ENCODE measurements around the gene JCHAIN. TPM values are rescaled to one million over a fixed set of nuclear protein-coding genes. Genes with fewer than 3 reads are reported as not detected.

The JCHAIN gene
- total and polyA plus RNA-seq, 2 of the 13 experiments (the other 11 are each of a cell fraction or from before 2014, with no cell fraction given) = not detected

- no peak for DNase-seq (ENCODE audit: low spot score)
- TF ChIP-seq FIP1L1 (IDR thresholded peaks at IDR 0.05; ENCODE audit: borderline replicate concordance, insufficient read depth, low read depth, low read length) (no peak), CREM (IDR thresholded peaks at IDR 0.05) (no peak), CREM (CRISPR knock-in tag; IDR thresholded peaks at IDR 0.05) (no peak), ZNF605 (CRISPR knock-in tag; IDR thresholded peaks at IDR 0.05) (no peak; the same call in 1 of the 2 replicates), ZFP36L1 (CRISPR knock-in tag; IDR thresholded peaks at IDR 0.05) (no peak), ATF6 (CRISPR knock-in tag; conservative IDR thresholded peaks at IDR 0.05) (no peak), ZSCAN25 (CRISPR knock-in tag; IDR thresholded peaks at IDR 0.05) (no peak), GATAD2A (CRISPR knock-in tag; IDR thresholded peaks at IDR 0.05) (no peak), ZNF264 (CRISPR knock-in tag; IDR thresholded peaks at IDR 0.05) (no peak), ZBTB49 (CRISPR knock-in tag; IDR thresholded peaks at IDR 0.05; ENCODE audit: borderline replicate concordance) (no peak), FOXO4 (CRISPR knock-in tag; conservative IDR thresholded peaks at IDR 0.05) (no peak), ZNF644 (CRISPR knock-in tag; IDR thresholded peaks at IDR 0.05; ENCODE audit: low read depth) (no peak), HOXA3 (CRISPR knock-in tag; IDR thresholded peaks at IDR 0.05) (no peak), ZNF367 (CRISPR knock-in tag; IDR thresholded peaks at IDR 0.05; ENCODE audit: borderline replicate concordance) (no peak), ATF1 (CRISPR knock-in tag; IDR thresholded peaks at IDR 0.05) (no peak), ZBTB38 (CRISPR knock-in tag; IDR thresholded peaks at IDR 0.05) (no peak), TFE3 (CRISPR knock-in tag; IDR thresholded peaks at IDR 0.05) (no peak), HES4 (CRISPR knock-in tag; IDR thresholded peaks at IDR 0.05; ENCODE audit: borderline replicate concordance) (no peak)
- H3K36me3 ChIP-seq (replicated peaks in 1 of 2; ENCODE audit: control insufficient read depth in 1 of 2, insufficient read depth in 2 of 2, low read length in 2 of 2) = no peaks in the 10 kb centered on the region
- in situ Hi-C loops (cut with HindIII; ENCODE audit: extremely low pct_ligation_motif_present, low pct_unique_long_range_greater_than_20kb) = no loop called here
- H3K4me3 ChIP-seq (replicated peaks in 1 of 3; ENCODE audit: insufficient read depth in 1 of 3, low read depth in 2 of 3, low read length in 3 of 3) = peak overlapping the region; percentile 72 to 88 (median 80); a peak in 5 of 6 replicates
- no peaks in the 10 kb centered on the region for H3K9me3 ChIP-seq (ENCODE audit: low read length)
- BruUV-seq (replicated peaks) = no TSS peak
- no peak for FAIRE-seq
- H3K27ac ChIP-seq (ENCODE audit: extremely low read length, insufficient read depth, low read length) = peak overlapping the region; percentile 91
- no peaks in the 10 kb centered on the region for H4K20me1 ChIP-seq (ENCODE audit: insufficient read depth, low read length)
- H3K4me1 ChIP-seq (ENCODE audit: insufficient read depth, low read length) = peaks cover 57% of the 10 kb centered on the region
- peak overlapping the region; percentile 87 for H3K4me2 ChIP-seq (ENCODE audit: low read depth, low read length)
- H3K79me2 ChIP-seq (ENCODE audit: insufficient read depth, low read length) = peaks cover 26% of the 10 kb centered on the region
- H3K9ac ChIP-seq (ENCODE audit: insufficient read depth, low read depth, low read length) = peak overlapping the region; percentile 84
- ATAC-seq = no peak
- H2AFZ ChIP-seq (ENCODE audit: low read length) = no peak overlapping the region
- WGBS (ENCODE audit: low lambda C conversion rate) = 76% methylated on average over 1 of the region's 1 CpG
- intact Hi-C loops (cut with micrococcal nuclease; ENCODE audit: unreplicated experiment) = loop anchor here (5.0 to 10.0 kb wide), 2 partner anchors 131 to 288 kb away; partner anchors contain the start of genes DCK and GRSF1
- POLR2A ChIA-PET = interaction anchor here (1.4 to 6.4 kb wide), 4 partner anchors 12 to 132 kb away, joined by 3 to 75 read pairs (median 4); partner anchors contain the start of gene UTP3
- CTCF ChIA-PET (ENCODE audit: low intra/inter-chr PET ratio, low total read pairs) = no interaction called here
- no peaks in the 10 kb centered on the region; a peak in 1 of 5 replicates for H3K27me3 ChIP-seq (ENCODE audit: control insufficient read depth in 1 of 2, insufficient read depth in 2 of 2, low read length in 2 of 2)
Observed at GRCh38 chr4:70706516-70706915, 40.2 kb upstream of the JCHAIN start.
